Psoas muscle (tissue), 8 donors: ENCODE results near the gene CCNI2. TPM values are rescaled to one million over a fixed set of nuclear protein-coding genes. Genes with fewer than 3 reads are reported as not detected.

ENCODE experiments used
- ATAC-seq, 4 donors: fragments of 200-7000 bp; cut with Tn5 transposase; one replicate each; pipeline ENCODE4 v1.9.1; 2020; ENCODE audit warnings: moderate library complexity in 3 of 4, mild to moderate bottlenecking in 2 of 4
- DNase-seq, 2 donors: peaks; one replicate each; pipeline ENCODE4 v3.0.0-alpha.2; 2020
- H3K27ac ChIP-seq: fragments of 200-600 bp; one replicate; pipeline ENCODE4 v1.8.0; 2022
- H3K27me3 ChIP-seq, 3 donors: fragments of 200-600 bp in 1 of 3; one replicate each; pipeline versions ENCODE4 v1.6.1 to v1.8.0; 2013 to 2022; ENCODE audit warnings: low read length in 2 of 3, mild to moderate bottlenecking in 2 of 3, moderate library complexity in 1 of 3; ENCODE audit not compliant: insufficient read depth in 3 of 3
- H3K36me3 ChIP-seq, 2 donors: fragments of 200-600 bp in 1 of 2; one replicate each; pipeline versions ENCODE4 v1.6.1 to v1.8.0; 2013 to 2022; ENCODE audit warnings: low read depth in 1 of 2, mild to moderate bottlenecking in 1 of 2, moderate library complexity in 1 of 2; ENCODE audit not compliant: insufficient read depth in 1 of 2
- H3K4me1 ChIP-seq: fragments of 200-600 bp; one replicate; pipeline ENCODE4 v1.8.0; 2022
- H3K4me3 ChIP-seq: fragments of 200-600 bp; one replicate; pipeline ENCODE4 v1.8.0; 2022; ENCODE audit warnings: mild to moderate bottlenecking
- H3K9me3 ChIP-seq: fragments of 200-600 bp; one replicate; pipeline ENCODE4 v1.8.0; 2022
- CTCF ChIP-seq: fragments of 200-600 bp; IDR thresholded peaks from one replicate; pipeline ENCODE4 v1.8.0; 2022; ENCODE audit warnings: antibody characterized with exemption
- WGBS, 3 donors: extraction: QIAGEN DNeasy Blood & Tissue Kit; methylation state at CpG; one replicate each; pipeline versions ENCODE4 v1.1.6 to v1.1.7; 2013; 5-methylcytosine and 5-hydroxymethylcytosine counted together
- intact Hi-C, 2 donors: fragments of 100-400 bp; cut with DNase I; formaldehyde crosslinking; loops; one replicate each; pipeline versions ENCODE4 v1.11.0 to v1.14.2; 2022
- polyA plus RNA-seq, 3 donors: library from polyadenylated mRNA; stranded (reverse); fragments of 200-250 nt; gene quantifications; one replicate each; pipeline ENCODE4 v1.2.3, GENCODE V29; 2013
- total RNA-seq, 4 donors: library from RNA; stranded (reverse); fragmentation: NEBNext Ultra II Directional in 2 of 4; extraction: Animal tissue kit (Norgen Biotek cat#: 25700) in 2 of 4; gene quantifications; one replicate each; pipeline versions ENCODE4 v1.2.1 to v1.2.4, GENCODE V29; 2021 to 2023
- donor health status: healthy with polysubstance abuse.
- donor health status: DM: no; HTN: no; CAD: no; lungs with moderate emphysema.
- donor health status: Bipolar disorder and iron deficiency.
- donor health status: healthy.
- donor health status: DM: yes; HTN: yes; CAD: no.
- donor health status: DM: no; HTN: no; CAD: no.
- donor health status: DM: no; HTN: no; CAD: no.
- donor health status: DM: yes; HTN: yes; CAD: no.

CCNI2 gene
- total and polyA plus RNA-seq, 7 donors, result not detected

- 67 to 72% (median 68%) methylated on average over 4 of the region's 4 CpGs for WGBS, 3 donors
- no peak for ATAC-seq
- intact Hi-C loops, result no loop called here
Measured at GRCh38 chr5:132782101-132782500, 34.9 kb downstream of the CCNI2 start.

GRCh38 chr5:132785365-132785764 lies 38.1 kb downstream of the CCNI2 start:
- intact Hi-C loops, result no loop called here
- H3K27ac ChIP-seq, result no peak overlapping the region
- no peak for TF ChIP-seq CTCF
- DNase-seq (no peak), ATAC-seq (no peak)
- H3K4me1 ChIP-seq, result no peaks in the 10 kb centered on the region
- no peaks in the 10 kb centered on the region for H3K36me3 ChIP-seq
- no peaks in the 10 kb centered on the region for H3K9me3 ChIP-seq
- no peak overlapping the region for H3K4me3 ChIP-seq
- no peaks in the 10 kb centered on the region for H3K27me3 ChIP-seq
- 66 to 76% (median 69%) methylated on average over 5 of the region's 5 CpGs for WGBS, 3 donors

More at GRCh38 chr5:132782101-132782500, 34.9 kb downstream of the CCNI2 start:
- no peak for TF ChIP-seq CTCF
- Histone ChIP-seq H3K27me3 (no peaks in the 10 kb centered on the region), H3K4me3 (no peak overlapping the region), H3K4me1 (no peaks in the 10 kb centered on the region), H3K27ac (no peak overlapping the region), H3K9me3 (no peaks in the 10 kb centered on the region), H3K36me3 (no peaks in the 10 kb centered on the region)
- no peak for DNase-seq

GRCh38 chr5:132785864-132786263 lies 38.6 kb downstream of the CCNI2 start:
- ATAC-seq, result no peak
- intact Hi-C loops, result no loop called here
- no peaks in the 10 kb centered on the region for H3K27me3 ChIP-seq
- no peaks in the 10 kb centered on the region for H3K4me1 ChIP-seq
- WGBS, 3 donors, result 96 to 97% (median 96%) methylated on average over 4 of the region's 4 CpGs
- DNase-seq, result no peak
- TF ChIP-seq CTCF, result no peak
- no peaks in the 10 kb centered on the region for H3K36me3 ChIP-seq
- H3K4me3 ChIP-seq, result no peak overlapping the region
- no peaks in the 10 kb centered on the region for H3K9me3 ChIP-seq
- H3K27ac ChIP-seq, result no peak overlapping the region

- WGBS, 3 donors, result 96 to 100% (median 97%) methylated on average over 1 of the region's 1 CpG
- peaks cover 0 to 2% (median 0%) of the 10 kb centered on the region in 3 donors for H3K27me3 ChIP-seq
- ATAC-seq, result no peak
- intact Hi-C loops, result no loop called here
- H3K4me1 ChIP-seq, result no peaks in the 10 kb centered on the region
- H3K4me3 ChIP-seq, result no peak overlapping the region
- no peak for DNase-seq
- H3K9me3 ChIP-seq, result no peaks in the 10 kb centered on the region
- no peak overlapping the region for H3K27ac ChIP-seq
- H3K36me3 ChIP-seq, result no peaks in the 10 kb centered on the region
- no peak for TF ChIP-seq CTCF
Measured at GRCh38 chr5:132787076-132787475, 39.9 kb downstream of the CCNI2 start.

GRCh38 chr5:132788508-132788907 lies 41.3 kb downstream of the CCNI2 start:
- H3K9me3 ChIP-seq, result no peaks in the 10 kb centered on the region

More at GRCh38 chr5:132788508-132788907, 41.3 kb downstream of the CCNI2 start:
- no peak for ATAC-seq
- Histone ChIP-seq H3K4me3 (no peak overlapping the region), H3K4me1 (no peaks in the 10 kb centered on the region), H3K27me3 (peaks cover 0 to 7% (median 0%) of the 10 kb centered on the region in 3 donors), H3K36me3 (no peaks in the 10 kb centered on the region), H3K27ac (no peak overlapping the region)
- TF ChIP-seq CTCF, result no peak
- DNase-seq, result no peak
- intact Hi-C loops, result no loop called here
- WGBS, 3 donors, result 95 to 100% (median 99%) methylated on average over 1 of the region's 1 CpG
